Measurements from ENCODE around the gene CD47. TPM values are rescaled to one million over a fixed set of nuclear protein-coding genes. Genes with fewer than 3 reads are reported as not detected.

The CD47 gene
- polyA plus RNA-seq, 1 of the 3 experiments (the other 2 are of a cell fraction) = 19.6 TPM

DNA sequence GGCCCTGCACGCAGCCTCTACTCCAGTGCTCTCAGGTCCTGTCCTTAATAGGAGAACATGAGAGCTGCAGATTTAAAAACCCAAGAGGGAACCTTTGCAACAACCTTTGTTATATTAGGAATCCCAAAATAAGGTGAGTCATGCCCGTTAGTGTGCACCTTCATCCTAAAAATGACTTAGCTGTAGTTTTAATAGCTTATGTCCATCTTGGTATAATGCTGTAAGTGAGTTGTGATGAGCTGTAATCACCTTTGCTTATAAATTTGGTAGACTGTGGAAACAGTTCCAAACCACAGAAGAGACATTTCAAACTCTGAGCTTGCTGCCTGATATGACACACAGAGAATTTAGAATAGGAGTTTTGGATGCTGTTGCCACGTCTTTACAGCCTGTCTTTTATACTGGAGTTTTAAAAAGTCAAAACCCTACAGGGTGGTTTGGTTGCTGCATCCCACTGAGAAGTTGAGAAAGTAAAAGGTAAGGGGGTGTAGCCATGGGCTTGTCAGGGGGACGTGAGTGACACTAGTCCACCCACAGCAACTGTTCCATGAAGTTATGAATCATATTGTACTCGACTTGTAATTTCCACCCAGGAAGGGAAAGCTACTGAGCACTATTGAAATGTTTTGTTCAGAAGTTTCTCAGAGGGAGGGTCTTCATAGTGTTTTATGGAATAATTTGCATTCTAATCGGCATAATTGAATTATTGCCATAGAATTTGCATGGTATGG lies 27.4 kb upstream of the CD47 start:
- TF ChIP-seq YY1 (IDR thresholded peaks at IDR 0.05; ENCODE audit: low read depth) = no peak
- no peak for TF ChIP-seq FOSL2 (IDR thresholded peaks at IDR 0.05; ENCODE audit: borderline replicate concordance, low read depth)
- TF ChIP-seq ELF1 (IDR thresholded peaks at IDR 0.05) = no peak
- TF ChIP-seq, protein P1, sequence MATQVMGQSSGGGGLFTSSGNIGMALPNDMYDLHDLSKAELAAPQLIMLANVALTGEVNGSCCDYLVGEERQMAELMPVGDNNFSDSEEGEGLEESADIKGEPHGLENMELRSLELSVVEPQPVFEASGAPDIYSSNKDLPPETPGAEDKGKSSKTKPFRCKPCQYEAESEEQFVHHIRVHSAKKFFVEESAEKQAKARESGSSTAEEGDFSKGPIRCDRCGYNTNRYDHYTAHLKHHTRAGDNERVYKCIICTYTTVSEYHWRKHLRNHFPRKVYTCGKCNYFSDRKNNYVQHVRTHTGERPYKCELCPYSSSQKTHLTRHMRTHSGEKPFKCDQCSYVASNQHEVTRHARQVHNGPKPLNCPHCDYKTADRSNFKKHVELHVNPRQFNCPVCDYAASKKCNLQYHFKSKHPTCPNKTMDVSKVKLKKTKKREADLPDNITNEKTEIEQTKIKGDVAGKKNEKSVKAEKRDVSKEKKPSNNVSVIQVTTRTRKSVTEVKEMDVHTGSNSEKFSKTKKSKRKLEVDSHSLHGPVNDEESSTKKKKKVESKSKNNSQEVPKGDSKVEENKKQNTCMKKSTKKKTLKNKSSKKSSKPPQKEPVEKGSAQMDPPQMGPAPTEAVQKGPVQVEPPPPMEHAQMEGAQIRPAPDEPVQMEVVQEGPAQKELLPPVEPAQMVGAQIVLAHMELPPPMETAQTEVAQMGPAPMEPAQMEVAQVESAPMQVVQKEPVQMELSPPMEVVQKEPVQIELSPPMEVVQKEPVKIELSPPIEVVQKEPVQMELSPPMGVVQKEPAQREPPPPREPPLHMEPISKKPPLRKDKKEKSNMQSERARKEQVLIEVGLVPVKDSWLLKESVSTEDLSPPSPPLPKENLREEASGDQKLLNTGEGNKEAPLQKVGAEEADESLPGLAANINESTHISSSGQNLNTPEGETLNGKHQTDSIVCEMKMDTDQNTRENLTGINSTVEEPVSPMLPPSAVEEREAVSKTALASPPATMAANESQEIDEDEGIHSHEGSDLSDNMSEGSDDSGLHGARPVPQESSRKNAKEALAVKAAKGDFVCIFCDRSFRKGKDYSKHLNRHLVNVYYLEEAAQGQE (IDR thresholded peaks at IDR 0.05; ENCODE audit: low read depth, low read length) = no peak
- TF ChIP-seq, protein P2, sequence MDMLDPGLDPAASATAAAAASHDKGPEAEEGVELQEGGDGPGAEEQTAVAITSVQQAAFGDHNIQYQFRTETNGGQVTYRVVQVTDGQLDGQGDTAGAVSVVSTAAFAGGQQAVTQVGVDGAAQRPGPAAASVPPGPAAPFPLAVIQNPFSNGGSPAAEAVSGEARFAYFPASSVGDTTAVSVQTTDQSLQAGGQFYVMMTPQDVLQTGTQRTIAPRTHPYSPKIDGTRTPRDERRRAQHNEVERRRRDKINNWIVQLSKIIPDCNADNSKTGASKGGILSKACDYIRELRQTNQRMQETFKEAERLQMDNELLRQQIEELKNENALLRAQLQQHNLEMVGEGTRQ (IDR thresholded peaks at IDR 0.05; ENCODE audit: borderline replicate concordance, low read depth, low read length) = no peak
- no peak for TF ChIP-seq NFIC (IDR thresholded peaks at IDR 0.05; ENCODE audit: borderline replicate concordance)
- TF ChIP-seq, protein P3, sequence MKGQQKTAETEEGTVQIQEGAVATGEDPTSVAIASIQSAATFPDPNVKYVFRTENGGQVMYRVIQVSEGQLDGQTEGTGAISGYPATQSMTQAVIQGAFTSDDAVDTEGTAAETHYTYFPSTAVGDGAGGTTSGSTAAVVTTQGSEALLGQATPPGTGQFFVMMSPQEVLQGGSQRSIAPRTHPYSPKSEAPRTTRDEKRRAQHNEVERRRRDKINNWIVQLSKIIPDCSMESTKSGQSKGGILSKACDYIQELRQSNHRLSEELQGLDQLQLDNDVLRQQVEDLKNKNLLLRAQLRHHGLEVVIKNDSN (IDR thresholded peaks at IDR 0.05; ENCODE audit: borderline replicate concordance, low read depth) = no peak
- TF ChIP-seq, protein P4, sequence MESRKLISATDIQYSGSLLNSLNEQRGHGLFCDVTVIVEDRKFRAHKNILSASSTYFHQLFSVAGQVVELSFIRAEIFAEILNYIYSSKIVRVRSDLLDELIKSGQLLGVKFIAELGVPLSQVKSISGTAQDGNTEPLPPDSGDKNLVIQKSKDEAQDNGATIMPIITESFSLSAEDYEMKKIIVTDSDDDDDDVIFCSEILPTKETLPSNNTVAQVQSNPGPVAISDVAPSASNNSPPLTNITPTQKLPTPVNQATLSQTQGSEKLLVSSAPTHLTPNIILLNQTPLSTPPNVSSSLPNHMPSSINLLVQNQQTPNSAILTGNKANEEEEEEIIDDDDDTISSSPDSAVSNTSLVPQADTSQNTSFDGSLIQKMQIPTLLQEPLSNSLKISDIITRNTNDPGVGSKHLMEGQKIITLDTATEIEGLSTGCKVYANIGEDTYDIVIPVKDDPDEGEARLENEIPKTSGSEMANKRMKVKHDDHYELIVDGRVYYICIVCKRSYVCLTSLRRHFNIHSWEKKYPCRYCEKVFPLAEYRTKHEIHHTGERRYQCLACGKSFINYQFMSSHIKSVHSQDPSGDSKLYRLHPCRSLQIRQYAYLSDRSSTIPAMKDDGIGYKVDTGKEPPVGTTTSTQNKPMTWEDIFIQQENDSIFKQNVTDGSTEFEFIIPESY (IDR thresholded peaks at IDR 0.05; ENCODE audit: borderline replicate concordance, low read depth) = no peak
- no peak for TF ChIP-seq GATA2 (CRISPR knock-in tag; IDR thresholded peaks at IDR 0.05)
- no peak for TF ChIP-seq TEAD4 (IDR thresholded peaks at IDR 0.05; ENCODE audit: borderline replicate concordance, insufficient read depth)
- no peak for TF ChIP-seq RAD21 (IDR thresholded peaks at IDR 0.05; ENCODE audit: low read length)
- TF ChIP-seq FOXJ3 (CRISPR knock-in tag; IDR thresholded peaks at IDR 0.05) = no peak
- no peak for TF ChIP-seq JUND (IDR thresholded peaks at IDR 0.05)
- TF ChIP-seq SMC3 (IDR thresholded peaks at IDR 0.05; ENCODE audit: low read depth, low read length) = no peak
- TF ChIP-seq MEF2A (IDR thresholded peaks at IDR 0.05; ENCODE audit: borderline replicate concordance, low read depth) = no peak
- TF ChIP-seq SIN3A (IDR thresholded peaks at IDR 0.05; ENCODE audit: borderline replicate concordance, low read depth, low read length) = no peak
- TF ChIP-seq EP300 (IDR thresholded peaks at IDR 0.05; ENCODE audit: borderline replicate concordance in 1 of 2, low read depth in 1 of 2, low read length in 1 of 2) = no peak
- no peak for TF ChIP-seq POLR2AphosphoS5 (IDR thresholded peaks at IDR 0.05; ENCODE audit: low read depth, low read length)
- TF ChIP-seq, protein P5, sequence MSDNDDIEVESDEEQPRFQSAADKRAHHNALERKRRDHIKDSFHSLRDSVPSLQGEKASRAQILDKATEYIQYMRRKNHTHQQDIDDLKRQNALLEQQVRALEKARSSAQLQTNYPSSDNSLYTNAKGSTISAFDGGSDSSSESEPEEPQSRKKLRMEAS (IDR thresholded peaks at IDR 0.05; ENCODE audit: low read depth) = no peak
- Histone ChIP-seq H3K4me3 (ENCODE audit: low read depth in 2 of 2, low read length in 1 of 2) (no peak overlapping the region), H3F3A (replicated peaks; ENCODE audit: insufficient read depth) (no peaks in the 10 kb centered on the region), H3K9ac (no peak overlapping the region), H2AFZ (ENCODE audit: low read depth) (no peak overlapping the region), H3K27ac (ENCODE audit: low read depth in 2 of 2, low read length in 1 of 2) (no peak overlapping the region), H3K4me2 (no peak overlapping the region), H4K20me1 (ENCODE audit: insufficient read depth) (no peaks in the 10 kb centered on the region), H3K9me2 (no peaks in the 10 kb centered on the region; the same call in 1 of the 2 replicates), H3K9me3 (no peaks in the 10 kb centered on the region), H3K4me1 (ENCODE audit: control insufficient read depth in 1 of 2, insufficient read depth in 2 of 2, low read depth in 1 of 2, low read length in 1 of 2) (no peaks in the 10 kb centered on the region; a peak in 2 of 4 replicates), H3K27me3 (ENCODE audit: insufficient read depth) (no peaks in the 10 kb centered on the region), H3K36me3 (replicated peaks in 1 of 2; ENCODE audit: control insufficient read depth in 1 of 2, insufficient read depth in 2 of 2, low read length in 1 of 2) (no peaks in the 10 kb centered on the region), H3K79me2 (ENCODE audit: insufficient read depth) (no peaks in the 10 kb centered on the region)
- CTCF ChIA-PET = interaction anchor here (0.9 to 1.4 kb wide), 3 partner anchors 18 to 35 kb away, joined by 3 read pairs; no protein-coding TSS in a partner anchor
- no peak for DNase-seq
- POLR2A ChIA-PET = no interaction called here
- 77% methylated on average over 6 of the region's 6 CpGs for WGBS (ENCODE audit: low lambda C conversion rate)

Measured in SK-N-SH (cell line).